Endodermal cell (in vitro differentiated cells): Measurements from ENCODE around the gene FBXO21. TPM values are rescaled to one million over a fixed set of nuclear protein-coding genes. Genes with fewer than 3 reads are reported as not detected.

ENCODE experiments used
- DNase-seq: peaks from one replicate; pipeline ENCODE4 v3.0.0-alpha.2; 2017
- H3K27ac ChIP-seq: 2 replicates; pipeline ENCODE4 v1.5.1; 2013; ENCODE audit warnings: mild to moderate bottlenecking, low read depth, low read length, moderate library complexity
- H3K27me3 ChIP-seq: 2 replicates; pipeline ENCODE4 v1.6.1; 2013; ENCODE audit warnings: mild to moderate bottlenecking, low read length, moderate library complexity; ENCODE audit not compliant: insufficient read depth, control insufficient read depth, poor library complexity, severe bottlenecking
- H3K36me3 ChIP-seq: 2 replicates; pipeline ENCODE4 v1.7.0; 2013; ENCODE audit warnings: mild to moderate bottlenecking, low read length, moderate library complexity; ENCODE audit not compliant: control insufficient read depth, insufficient read depth
- H3K4me1 ChIP-seq: one replicate; pipeline ENCODE4 v1.7.0; 2013; ENCODE audit warnings: low read length; ENCODE audit not compliant: control insufficient read depth, insufficient read depth
- H3K4me3 ChIP-seq: 2 replicates; pipeline ENCODE4 v1.5.1; 2013; ENCODE audit warnings: mild to moderate bottlenecking, low read length, moderate library complexity
- H3K9ac ChIP-seq: 2 replicates; pipeline ENCODE4 v1.6.1; 2013; ENCODE audit warnings: mild to moderate bottlenecking, low read length, moderate library complexity; ENCODE audit not compliant: poor library complexity, severe bottlenecking; ENCODE audit errors: extremely low read depth
- H3K9me3 ChIP-seq: 2 replicates; pipeline ENCODE4 v1.6.1; 2013; ENCODE audit warnings: mild to moderate bottlenecking, low read length, moderate library complexity; ENCODE audit not compliant: control insufficient read depth
- H3K27ac Mint-ChIP-seq: 2 replicates; pipeline ENCODE4 v1.8.0; 2020; ENCODE audit warnings: mixed read lengths
- H3K27me3 Mint-ChIP-seq: 2 replicates; pipeline ENCODE4 v1.8.0; 2021; ENCODE audit warnings: mild to moderate bottlenecking, mixed read lengths; ENCODE audit not compliant: insufficient read depth
- H3K36me3 Mint-ChIP-seq: 2 replicates; pipeline ENCODE4 v1.8.0; 2020; ENCODE audit warnings: low read depth, mixed read lengths
- H3K4me1 Mint-ChIP-seq: 2 replicates; pipeline ENCODE4 v1.8.0; 2020; ENCODE audit warnings: mixed read lengths
- H3K4me3 Mint-ChIP-seq: 2 replicates; pipeline ENCODE4 v1.8.0; 2020; ENCODE audit warnings: mild to moderate bottlenecking, moderate library complexity, mixed read lengths
- H3K9me3 Mint-ChIP-seq: 2 replicates; pipeline ENCODE4 v1.8.0; 2020; ENCODE audit warnings: mild to moderate bottlenecking, mixed read lengths
- WGBS, 2 experiments: methylation state at CpG; one replicate each; pipeline versions ENCODE4 v1.1.5 to v1.1.7; 2013; ENCODE audit warnings: missing lambda C conversion rate in 2 of 2, mixed read lengths in 1 of 2; ENCODE audit not compliant: insufficient coverage in 1 of 2, insufficient read length in 1 of 2; 5-methylcytosine and 5-hydroxymethylcytosine counted together
- total RNA-seq, 2 donors: library from RNA; stranded (reverse); fragmentation: NEBNext Ultra II Directional in 1 of 2; extraction: Animal tissue kit (Norgen Biotek cat#: 25700) in 1 of 2; gene quantifications; 2 replicates in 1 of 2; 3 replicates in 1 of 2; pipeline ENCODE4 v1.2.1, GENCODE V29; 2021
- TF ChIP-seq, protein P1 (sequence below): fragments of 200-600 bp; sonication (generic); conservative IDR thresholded peaks from 2 replicates; pipeline ENCODE4 v1.5.0; 2021; ENCODE audit warnings: antibody characterized with exemption, mild to moderate bottlenecking

FBXO21 gene
- total RNA-seq, 2 donors from 2014 or later, result 46.5 to 54.6 TPM

- Histone ChIP-seq H3K4me1 (peaks cover 8% of the 10 kb centered on the region), H3K9me3 (peaks cover 25% of the 10 kb centered on the region), H3K9ac (no peak overlapping the region), H3K27ac (no peak overlapping the region), H3K27me3 (no peaks in the 10 kb centered on the region), H3K4me3 (no peak overlapping the region), H3K36me3 (no peaks in the 10 kb centered on the region)
- H3K27ac Mint-ChIP-seq, result no peak overlapping the region
- WGBS, 2 experiments, result 95 to 98% methylated on average over 6 of the region's 6 CpGs
- H3K4me3 Mint-ChIP-seq, result no peak overlapping the region
- H3K36me3 Mint-ChIP-seq, result no peaks in the 10 kb centered on the region
- H3K27me3 Mint-ChIP-seq, result peaks cover 3% of the 10 kb centered on the region
- peaks cover 8% of the 10 kb centered on the region for H3K9me3 Mint-ChIP-seq
- TF ChIP-seq, protein P1, sequence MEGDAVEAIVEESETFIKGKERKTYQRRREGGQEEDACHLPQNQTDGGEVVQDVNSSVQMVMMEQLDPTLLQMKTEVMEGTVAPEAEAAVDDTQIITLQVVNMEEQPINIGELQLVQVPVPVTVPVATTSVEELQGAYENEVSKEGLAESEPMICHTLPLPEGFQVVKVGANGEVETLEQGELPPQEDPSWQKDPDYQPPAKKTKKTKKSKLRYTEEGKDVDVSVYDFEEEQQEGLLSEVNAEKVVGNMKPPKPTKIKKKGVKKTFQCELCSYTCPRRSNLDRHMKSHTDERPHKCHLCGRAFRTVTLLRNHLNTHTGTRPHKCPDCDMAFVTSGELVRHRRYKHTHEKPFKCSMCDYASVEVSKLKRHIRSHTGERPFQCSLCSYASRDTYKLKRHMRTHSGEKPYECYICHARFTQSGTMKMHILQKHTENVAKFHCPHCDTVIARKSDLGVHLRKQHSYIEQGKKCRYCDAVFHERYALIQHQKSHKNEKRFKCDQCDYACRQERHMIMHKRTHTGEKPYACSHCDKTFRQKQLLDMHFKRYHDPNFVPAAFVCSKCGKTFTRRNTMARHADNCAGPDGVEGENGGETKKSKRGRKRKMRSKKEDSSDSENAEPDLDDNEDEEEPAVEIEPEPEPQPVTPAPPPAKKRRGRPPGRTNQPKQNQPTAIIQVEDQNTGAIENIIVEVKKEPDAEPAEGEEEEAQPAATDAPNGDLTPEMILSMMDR, result no peak
- DNase-seq, result no peak
- peaks cover 22% of the 10 kb centered on the region for H3K4me1 Mint-ChIP-seq
Observed at GRCh38 chr12:117127933-117128823, 62.1 kb downstream of the FBXO21 start.

DNA sequence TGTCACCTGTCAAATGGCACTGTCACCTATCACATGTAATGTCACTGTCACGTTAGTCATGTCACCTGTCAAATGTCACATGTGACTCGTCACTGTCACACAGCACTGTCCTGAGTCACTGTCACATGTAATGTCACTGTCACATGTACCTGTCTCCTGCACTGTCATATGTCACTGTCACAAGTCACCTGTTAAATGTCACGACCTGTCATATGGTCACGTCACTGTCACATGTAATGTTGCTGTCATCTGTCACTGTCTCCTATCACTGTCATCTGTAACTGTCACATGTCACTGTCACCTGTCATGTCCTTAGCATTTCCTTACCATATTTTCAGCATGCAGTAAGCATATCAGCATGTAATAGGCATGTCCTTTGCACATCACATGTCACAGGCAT is 63.9 kb downstream of the FBXO21 start:
- H3K4me1 Mint-ChIP-seq, result peaks cover 24% of the 10 kb centered on the region

GRCh38 chr12:117125767-117126166 is 64.5 kb downstream of the FBXO21 start:
- WGBS, 2 experiments, result 89 to 95% methylated on average over 7 of the region's 7 CpGs
- H3K9me3 ChIP-seq, result peaks cover 25% of the 10 kb centered on the region
- no peaks in the 10 kb centered on the region for H3K27me3 ChIP-seq
- H3K4me1 ChIP-seq, result peaks cover 10% of the 10 kb centered on the region
- Mint-ChIP-seq H3K4me1 (peaks cover 23% of the 10 kb centered on the region), H3K4me3 (no peak overlapping the region), H3K27me3 (peaks cover 3% of the 10 kb centered on the region), H3K27ac (no peak overlapping the region), H3K9me3 (peaks cover 8% of the 10 kb centered on the region), H3K36me3 (no peaks in the 10 kb centered on the region)
- H3K4me3 ChIP-seq, result no peak overlapping the region
- TF ChIP-seq, protein P1, result no peak
- DNase-seq, result no peak
- no peak overlapping the region for H3K9ac ChIP-seq
- H3K27ac ChIP-seq, result no peak overlapping the region
- H3K36me3 ChIP-seq, result no peaks in the 10 kb centered on the region

More for the DNA sequence above, 63.9 kb downstream of the FBXO21 start:
- H3K36me3 Mint-ChIP-seq, result no peaks in the 10 kb centered on the region
- H3K27me3 Mint-ChIP-seq, result peaks cover 3% of the 10 kb centered on the region
- H3K4me3 Mint-ChIP-seq, result no peak overlapping the region
- Histone ChIP-seq H3K36me3 (no peaks in the 10 kb centered on the region), H3K27ac (no peak overlapping the region), H3K9ac (no peak overlapping the region), H3K27me3 (no peaks in the 10 kb centered on the region), H3K4me1 (peaks cover 10% of the 10 kb centered on the region), H3K4me3 (no peak overlapping the region), H3K9me3 (peaks cover 25% of the 10 kb centered on the region)
- peaks cover 8% of the 10 kb centered on the region for H3K9me3 Mint-ChIP-seq
- TF ChIP-seq, protein P1, result no peak
- 90% methylated on average over 4 of the region's 4 CpGs for WGBS, 2 experiments
- no peak overlapping the region for H3K27ac Mint-ChIP-seq
- DNase-seq, result no peak
